Measurements from ENCODE around the gene OR1I1.

OR1I1 gene

GRCh38 chr19:15137777-15138176 lies 55.8 kb downstream of the OR1I1 start:
- TF ChIP-seq, protein P1, sequence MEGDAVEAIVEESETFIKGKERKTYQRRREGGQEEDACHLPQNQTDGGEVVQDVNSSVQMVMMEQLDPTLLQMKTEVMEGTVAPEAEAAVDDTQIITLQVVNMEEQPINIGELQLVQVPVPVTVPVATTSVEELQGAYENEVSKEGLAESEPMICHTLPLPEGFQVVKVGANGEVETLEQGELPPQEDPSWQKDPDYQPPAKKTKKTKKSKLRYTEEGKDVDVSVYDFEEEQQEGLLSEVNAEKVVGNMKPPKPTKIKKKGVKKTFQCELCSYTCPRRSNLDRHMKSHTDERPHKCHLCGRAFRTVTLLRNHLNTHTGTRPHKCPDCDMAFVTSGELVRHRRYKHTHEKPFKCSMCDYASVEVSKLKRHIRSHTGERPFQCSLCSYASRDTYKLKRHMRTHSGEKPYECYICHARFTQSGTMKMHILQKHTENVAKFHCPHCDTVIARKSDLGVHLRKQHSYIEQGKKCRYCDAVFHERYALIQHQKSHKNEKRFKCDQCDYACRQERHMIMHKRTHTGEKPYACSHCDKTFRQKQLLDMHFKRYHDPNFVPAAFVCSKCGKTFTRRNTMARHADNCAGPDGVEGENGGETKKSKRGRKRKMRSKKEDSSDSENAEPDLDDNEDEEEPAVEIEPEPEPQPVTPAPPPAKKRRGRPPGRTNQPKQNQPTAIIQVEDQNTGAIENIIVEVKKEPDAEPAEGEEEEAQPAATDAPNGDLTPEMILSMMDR (IDR thresholded peaks at IDR 0.05; ENCODE audit: extremely low read depth, missing control alignments), result no peak
- no peak for DNase-seq (ENCODE audit: low spot score)

GRCh38 chr19:15138427-15138826 lies 56.4 kb downstream of the OR1I1 start:
- TF ChIP-seq, protein P1 (IDR thresholded peaks at IDR 0.05; ENCODE audit: extremely low read depth, missing control alignments), result no peak
- DNase-seq (ENCODE audit: low spot score), result no peak

DNA sequence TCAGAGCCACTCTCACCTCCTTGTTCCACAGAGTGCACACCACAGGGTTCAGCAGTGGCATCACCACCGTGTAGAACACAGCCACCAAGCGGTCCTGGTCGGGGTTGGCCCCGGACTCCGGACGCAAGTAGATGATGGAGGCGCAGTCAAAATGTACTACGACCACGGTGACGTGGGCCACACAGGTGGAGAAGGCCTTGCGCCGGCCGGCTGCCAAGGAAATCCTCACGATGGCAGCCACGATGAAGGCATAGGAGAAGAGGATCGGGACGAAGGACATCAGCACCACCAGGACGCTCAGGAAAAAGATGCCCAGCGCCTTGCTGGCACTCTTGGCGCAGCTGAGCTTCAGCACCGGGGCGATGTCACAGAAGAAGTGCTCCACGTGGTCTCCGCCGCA lies 59.1 kb downstream of the OR1I1 start:
- TF ChIP-seq, protein P1 (IDR thresholded peaks at IDR 0.05; ENCODE audit: extremely low read depth, missing control alignments), result no peak
- DNase-seq (ENCODE audit: low spot score), result no peak

DNA sequence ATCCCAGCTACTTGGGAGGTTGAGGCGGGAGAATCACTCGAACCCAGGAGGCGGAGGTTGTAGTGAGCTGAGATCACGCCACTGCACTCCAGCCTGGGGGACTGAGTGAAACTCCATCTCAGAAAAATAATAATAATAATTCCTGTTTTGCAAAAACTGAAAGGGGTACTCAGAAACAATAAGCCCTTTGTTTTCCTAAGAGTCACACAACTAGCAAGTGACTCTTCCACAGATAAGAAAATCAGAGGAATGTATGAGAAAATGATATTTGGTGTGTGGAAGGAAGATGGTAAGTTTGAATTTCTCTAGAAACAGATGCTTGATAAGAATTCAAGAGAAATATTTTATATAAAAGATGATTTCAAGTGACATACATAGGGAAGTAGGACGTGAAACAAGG lies 60.3 kb downstream of the OR1I1 start:
- TF ChIP-seq, protein P1 (IDR thresholded peaks at IDR 0.05; ENCODE audit: extremely low read depth, missing control alignments), result no peak
- DNase-seq (ENCODE audit: low spot score), result no peak

All from GM20000 (cell line).